GM10847 (cell line): ENCODE measurements around the gene CROCC2.

Experiments
- POLR2A ChIP-seq: IDR thresholded peaks from 2 replicates; pipeline ENCODE4 v1.6.1; 2011; ENCODE audit not compliant: insufficient read length; ENCODE audit errors: extremely low read depth

Gene CROCC2

GRCh38 chr2:240884745-240885144 is 21.4 kb upstream of the CROCC2 start:
- TF ChIP-seq POLR2A, result no peak

GRCh38 chr2:240885566-240885965 is 20.6 kb upstream of the CROCC2 start:
- TF ChIP-seq POLR2A, result no peak

- TF ChIP-seq POLR2A, result no peak
Measured at GRCh38 chr2:240886023-240886565, 20.0 kb upstream of the CROCC2 start.

GRCh38 chr2:240886678-240887609 is 19.2 kb upstream of the CROCC2 start:
- TF ChIP-seq POLR2A, result no peak

GRCh38 chr2:240887631-240888030 is 18.5 kb upstream of the CROCC2 start:
- no peak for TF ChIP-seq POLR2A

GRCh38 chr2:240888130-240888889 is 17.8 kb upstream of the CROCC2 start:
- no peak for TF ChIP-seq POLR2A

- no peak for TF ChIP-seq POLR2A
Measured at GRCh38 chr2:240888890-240889573, 17.1 kb upstream of the CROCC2 start.

- no peak for TF ChIP-seq POLR2A
Measured at GRCh38 chr2:240889601-240890560, 16.3 kb upstream of the CROCC2 start.

GRCh38 chr2:240890691-240891090 is 15.4 kb upstream of the CROCC2 start:
- TF ChIP-seq POLR2A, result no peak

GRCh38 chr2:240891492-240892340 is 14.4 kb upstream of the CROCC2 start:
- no peak for TF ChIP-seq POLR2A

GRCh38 chr2:240892356-240892755 is 13.8 kb upstream of the CROCC2 start:
- no peak for TF ChIP-seq POLR2A

GRCh38 chr2:240892925-240893324 is 13.2 kb upstream of the CROCC2 start:
- TF ChIP-seq POLR2A, result no peak

GRCh38 chr2:240893363-240893844 is 12.7 kb upstream of the CROCC2 start:
- TF ChIP-seq POLR2A, result no peak
